Fibroblast of lung (primary cell): ENCODE results near the gene TESMIN. TPM values are rescaled to one million over a fixed set of nuclear protein-coding genes. Genes with fewer than 3 reads are reported as not detected.

Source experiments
- DNase-seq, 2 donors: peaks; one replicate each; pipeline versions ENCODE4 v3.0.0 to v3.0.0-alpha.2; 2010; ENCODE audit warnings: low read depth in 2 of 2
- H2AFZ ChIP-seq: 2 replicates; pipeline ENCODE4 v1.5.1; 2012; ENCODE audit warnings: low read length, control low read depth, inconsistent platforms
- H3K27ac ChIP-seq: 2 replicates; pipeline ENCODE4 v1.5.1; 2011; ENCODE audit warnings: low read length, control low read depth; ENCODE audit not compliant: insufficient read depth
- H3K27me3 ChIP-seq: 2 replicates; pipeline ENCODE4 v1.5.1; 2011; ENCODE audit warnings: mild to moderate bottlenecking, low read length; ENCODE audit not compliant: control insufficient read depth, insufficient read depth
- H3K36me3 ChIP-seq: 2 replicates; pipeline ENCODE4 v1.5.1; 2011; ENCODE audit warnings: low read length; ENCODE audit not compliant: control insufficient read depth, insufficient read depth
- H3K4me1 ChIP-seq: 2 replicates; pipeline ENCODE4 v1.5.1; 2011; ENCODE audit warnings: low read length; ENCODE audit not compliant: control insufficient read depth, insufficient read depth; ENCODE audit errors: extremely low read depth
- H3K4me2 ChIP-seq: 2 replicates; pipeline ENCODE4 v1.5.1; 2011; ENCODE audit warnings: low read length, control low read depth; ENCODE audit not compliant: insufficient read depth; ENCODE audit errors: extremely low read depth
- H3K4me3 ChIP-seq, 4 experiments: fragments of 200-600 bp in 1 of 4; sonication (generic) in 1 of 4; replicated peaks in 1 of 4; 2 replicates each; pipeline ENCODE4 v1.5.1; 2011 to 2016; ENCODE audit warnings: low read length in 4 of 4, low read depth in 3 of 4, mild to moderate bottlenecking in 3 of 4, control low read depth in 2 of 4, inconsistent platforms in 1 of 4, mixed read lengths in 1 of 4; ENCODE audit not compliant: insufficient read depth in 1 of 4; ENCODE audit errors: control extremely low read depth in 1 of 4
- H3K79me2 ChIP-seq: 2 replicates; pipeline ENCODE4 v1.5.1; 2012; ENCODE audit warnings: mild to moderate bottlenecking, low read length, inconsistent platforms; ENCODE audit not compliant: control insufficient read depth, insufficient read depth
- H3K9ac ChIP-seq: 2 replicates; pipeline ENCODE4 v1.5.1; 2011; ENCODE audit warnings: mild to moderate bottlenecking, low read length, control low read depth; ENCODE audit not compliant: insufficient read depth
- H3K9me3 ChIP-seq: 2 replicates; pipeline ENCODE4 v1.5.1; 2012; ENCODE audit warnings: low read depth, low read length; ENCODE audit not compliant: control insufficient read depth, insufficient read depth
- H4K20me1 ChIP-seq: 2 replicates; pipeline ENCODE4 v1.5.1; 2011; ENCODE audit warnings: low read length; ENCODE audit not compliant: control insufficient read depth, insufficient read depth; ENCODE audit errors: extremely low read depth
- CTCF ChIP-seq, 2 donors: IDR thresholded peaks in 1 of 2; conservative IDR thresholded peaks in 1 of 2; 1 replicate in 1 of 2; 2 replicates in 1 of 2; pipeline ENCODE4 v1.5.1; 2011 to 2012; ENCODE audit warnings: low read length in 2 of 2, control low read depth in 1 of 2, inconsistent platforms in 1 of 2, low read depth in 1 of 2, mild to moderate bottlenecking in 1 of 2
- EZH2 ChIP-seq: IDR thresholded peaks from 2 replicates; pipeline ENCODE4 v1.5.1; 2012; ENCODE audit warnings: low read length, control low read depth, mild to moderate bottlenecking; ENCODE audit errors: missing control alignments
- polyA plus RNA-seq, 2 donors: library from polyadenylated mRNA; depleted of rRNA in 1 of 2; stranded (reverse) in 1 of 2; unstranded in 1 of 2; fragments of >200 nt; gene quantifications; 2 replicates each; pipeline ENCODE4 v1.2.1, GENCODE V29; 2011 to 2012; ENCODE audit warnings: missing spikeins in 1 of 2
- total RNA-seq: library from RNA; depleted of rRNA; stranded (reverse); fragments of >200 nt; gene quantifications from 2 replicates; pipeline ENCODE4 v1.2.1, GENCODE V29; 2014

TESMIN gene
- total and polyA plus RNA-seq, 2 donors (not counting 1 experiment from before 2014, with no cell fraction given) = 0.70 to 2.0 TPM

- Histone ChIP-seq H3K4me1 (no peaks in the 10 kb centered on the region), H3K27me3 (no peaks in the 10 kb centered on the region), H3K9me3 (no peaks in the 10 kb centered on the region), H3K4me3 (no peak overlapping the region), H3K36me3 (peaks cover 15% of the 10 kb centered on the region), H3K4me2 (no peak overlapping the region), H2AFZ (no peak overlapping the region), H4K20me1 (no peaks in the 10 kb centered on the region), H3K79me2 (no peaks in the 10 kb centered on the region), H3K9ac (no peak overlapping the region), H3K27ac (no peak overlapping the region)
- no peak for DNase-seq
- TF ChIP-seq CTCF (conservative IDR thresholded peaks at IDR 0.05 in 1 of 2, IDR thresholded peaks at IDR 0.05 in 1 of 2; ENCODE audit: low read depth in 1 of 2, low read length in 2 of 2) = no peak
These were observed 10.5 kb upstream of the TESMIN start for GRCh38 chr11:68761801-68762200.

- Histone ChIP-seq H3K9me3 (no peaks in the 10 kb centered on the region), H3K4me2 (no peak overlapping the region), H3K27ac (no peak overlapping the region), H3K36me3 (peaks cover 20% of the 10 kb centered on the region), H3K79me2 (no peaks in the 10 kb centered on the region), H3K4me3 (no peak overlapping the region), H2AFZ (no peak overlapping the region), H3K4me1 (no peaks in the 10 kb centered on the region), H3K27me3 (no peaks in the 10 kb centered on the region), H3K9ac (no peak overlapping the region), H4K20me1 (no peaks in the 10 kb centered on the region)
- TF ChIP-seq CTCF (conservative IDR thresholded peaks at IDR 0.05 in 1 of 2, IDR thresholded peaks at IDR 0.05 in 1 of 2; ENCODE audit: low read depth in 1 of 2, low read length in 2 of 2) = no peak
- no peak for TF ChIP-seq EZH2
- no peak for DNase-seq
These were observed 8.7 kb upstream of the TESMIN start for GRCh38 chr11:68759991-68760390.

- no peak for DNase-seq
- no peaks in the 10 kb centered on the region for H4K20me1 ChIP-seq
These were observed 6.4 kb upstream of the TESMIN start for GRCh38 chr11:68757711-68758110.

More at GRCh38 chr11:68757711-68758110, 6.4 kb upstream of the TESMIN start:
- H3K4me3 ChIP-seq = no peak overlapping the region
- TF ChIP-seq EZH2 = no peak
- no peak overlapping the region for H2AFZ ChIP-seq
- H3K27ac ChIP-seq = no peak overlapping the region
- H3K4me1 ChIP-seq = no peaks in the 10 kb centered on the region
- peaks cover 20% of the 10 kb centered on the region for H3K36me3 ChIP-seq
- no peaks in the 10 kb centered on the region for H3K9me3 ChIP-seq
- no peak overlapping the region for H3K9ac ChIP-seq
- H3K4me2 ChIP-seq = no peak overlapping the region
- no peaks in the 10 kb centered on the region for H3K79me2 ChIP-seq
- H3K27me3 ChIP-seq = no peaks in the 10 kb centered on the region
